Liver (tissue), 3 donors: ENCODE results near the gene GPI.

ENCODE experiments used
- RAD21 ChIP-seq, 2 donors: IDR thresholded peaks; 2 replicates each; pipeline ENCODE4 v1.6.1; 2016; ENCODE audit warnings: antibody characterized with exemption in 2 of 2, mild to moderate bottlenecking in 2 of 2
- SP1 ChIP-seq: IDR thresholded peaks from 2 replicates; pipeline ENCODE4 v1.6.1; 2018; ENCODE audit warnings: antibody characterized with exemption, mild to moderate bottlenecking
- TF ChIP-seq, protein P1 (sequence below): fragments of 150-350 bp; IDR thresholded peaks from 2 replicates; pipeline ENCODE4 v1.5.1; 2017; ENCODE audit warnings: improper control_type of control experiment, low read depth, low read length; ENCODE audit not compliant: missing input control
- TF ChIP-seq, protein P2 (sequence below): IDR thresholded peaks from 2 replicates; pipeline ENCODE4 v1.6.1; 2016; ENCODE audit warnings: antibody characterized with exemption
- TF ChIP-seq, protein P3 (sequence below): IDR thresholded peaks from 2 replicates; pipeline ENCODE4 v1.6.1; 2016; ENCODE audit warnings: antibody characterized with exemption, mild to moderate bottlenecking
- donor health status: healthy.
- donor health status: healthy.

DNA sequence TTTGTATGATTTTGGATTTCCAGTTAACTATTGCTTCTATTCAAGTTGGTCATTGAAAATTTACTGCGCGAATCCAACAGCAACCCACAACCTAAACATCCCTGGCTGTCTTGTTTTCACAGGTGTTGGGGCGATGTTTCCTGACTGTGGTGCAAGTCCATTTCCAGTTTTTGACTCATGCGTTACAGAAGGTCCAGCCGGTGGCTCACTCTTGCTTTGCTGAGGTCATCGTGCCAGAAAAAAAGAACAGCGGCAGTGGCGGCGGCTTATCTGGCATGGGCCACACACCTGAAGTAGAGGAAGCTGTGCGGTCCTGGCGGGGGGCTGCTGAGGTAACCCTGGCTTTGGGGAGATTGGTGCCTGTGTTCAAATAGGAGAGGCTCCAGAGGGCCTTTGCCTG is 45.2 kb upstream of the GPI start:
- TF ChIP-seq, protein P1, sequence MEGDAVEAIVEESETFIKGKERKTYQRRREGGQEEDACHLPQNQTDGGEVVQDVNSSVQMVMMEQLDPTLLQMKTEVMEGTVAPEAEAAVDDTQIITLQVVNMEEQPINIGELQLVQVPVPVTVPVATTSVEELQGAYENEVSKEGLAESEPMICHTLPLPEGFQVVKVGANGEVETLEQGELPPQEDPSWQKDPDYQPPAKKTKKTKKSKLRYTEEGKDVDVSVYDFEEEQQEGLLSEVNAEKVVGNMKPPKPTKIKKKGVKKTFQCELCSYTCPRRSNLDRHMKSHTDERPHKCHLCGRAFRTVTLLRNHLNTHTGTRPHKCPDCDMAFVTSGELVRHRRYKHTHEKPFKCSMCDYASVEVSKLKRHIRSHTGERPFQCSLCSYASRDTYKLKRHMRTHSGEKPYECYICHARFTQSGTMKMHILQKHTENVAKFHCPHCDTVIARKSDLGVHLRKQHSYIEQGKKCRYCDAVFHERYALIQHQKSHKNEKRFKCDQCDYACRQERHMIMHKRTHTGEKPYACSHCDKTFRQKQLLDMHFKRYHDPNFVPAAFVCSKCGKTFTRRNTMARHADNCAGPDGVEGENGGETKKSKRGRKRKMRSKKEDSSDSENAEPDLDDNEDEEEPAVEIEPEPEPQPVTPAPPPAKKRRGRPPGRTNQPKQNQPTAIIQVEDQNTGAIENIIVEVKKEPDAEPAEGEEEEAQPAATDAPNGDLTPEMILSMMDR, result no peak
- TF ChIP-seq, protein P2, sequence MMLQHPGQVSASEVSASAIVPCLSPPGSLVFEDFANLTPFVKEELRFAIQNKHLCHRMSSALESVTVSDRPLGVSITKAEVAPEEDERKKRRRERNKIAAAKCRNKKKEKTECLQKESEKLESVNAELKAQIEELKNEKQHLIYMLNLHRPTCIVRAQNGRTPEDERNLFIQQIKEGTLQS, result no peak
- TF ChIP-seq, protein P3, sequence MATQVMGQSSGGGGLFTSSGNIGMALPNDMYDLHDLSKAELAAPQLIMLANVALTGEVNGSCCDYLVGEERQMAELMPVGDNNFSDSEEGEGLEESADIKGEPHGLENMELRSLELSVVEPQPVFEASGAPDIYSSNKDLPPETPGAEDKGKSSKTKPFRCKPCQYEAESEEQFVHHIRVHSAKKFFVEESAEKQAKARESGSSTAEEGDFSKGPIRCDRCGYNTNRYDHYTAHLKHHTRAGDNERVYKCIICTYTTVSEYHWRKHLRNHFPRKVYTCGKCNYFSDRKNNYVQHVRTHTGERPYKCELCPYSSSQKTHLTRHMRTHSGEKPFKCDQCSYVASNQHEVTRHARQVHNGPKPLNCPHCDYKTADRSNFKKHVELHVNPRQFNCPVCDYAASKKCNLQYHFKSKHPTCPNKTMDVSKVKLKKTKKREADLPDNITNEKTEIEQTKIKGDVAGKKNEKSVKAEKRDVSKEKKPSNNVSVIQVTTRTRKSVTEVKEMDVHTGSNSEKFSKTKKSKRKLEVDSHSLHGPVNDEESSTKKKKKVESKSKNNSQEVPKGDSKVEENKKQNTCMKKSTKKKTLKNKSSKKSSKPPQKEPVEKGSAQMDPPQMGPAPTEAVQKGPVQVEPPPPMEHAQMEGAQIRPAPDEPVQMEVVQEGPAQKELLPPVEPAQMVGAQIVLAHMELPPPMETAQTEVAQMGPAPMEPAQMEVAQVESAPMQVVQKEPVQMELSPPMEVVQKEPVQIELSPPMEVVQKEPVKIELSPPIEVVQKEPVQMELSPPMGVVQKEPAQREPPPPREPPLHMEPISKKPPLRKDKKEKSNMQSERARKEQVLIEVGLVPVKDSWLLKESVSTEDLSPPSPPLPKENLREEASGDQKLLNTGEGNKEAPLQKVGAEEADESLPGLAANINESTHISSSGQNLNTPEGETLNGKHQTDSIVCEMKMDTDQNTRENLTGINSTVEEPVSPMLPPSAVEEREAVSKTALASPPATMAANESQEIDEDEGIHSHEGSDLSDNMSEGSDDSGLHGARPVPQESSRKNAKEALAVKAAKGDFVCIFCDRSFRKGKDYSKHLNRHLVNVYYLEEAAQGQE, result no peak
- TF ChIP-seq RAD21 (IDR thresholded peaks at IDR 0.05), result no peak
- TF ChIP-seq SP1, result no peak
